Smooth muscle cell of the brain vasculature (primary cell): ENCODE measurements around the gene GDF11.
A peak's percentile ranks its signal among the peaks of the same experiment; 100 is the strongest.

Experiments used
- DNase-seq: peaks from one replicate; pipeline ENCODE4 v3.0.0-alpha.2; 2012; ENCODE audit warnings: low read depth, low spot score

The GDF11 gene

DNA sequence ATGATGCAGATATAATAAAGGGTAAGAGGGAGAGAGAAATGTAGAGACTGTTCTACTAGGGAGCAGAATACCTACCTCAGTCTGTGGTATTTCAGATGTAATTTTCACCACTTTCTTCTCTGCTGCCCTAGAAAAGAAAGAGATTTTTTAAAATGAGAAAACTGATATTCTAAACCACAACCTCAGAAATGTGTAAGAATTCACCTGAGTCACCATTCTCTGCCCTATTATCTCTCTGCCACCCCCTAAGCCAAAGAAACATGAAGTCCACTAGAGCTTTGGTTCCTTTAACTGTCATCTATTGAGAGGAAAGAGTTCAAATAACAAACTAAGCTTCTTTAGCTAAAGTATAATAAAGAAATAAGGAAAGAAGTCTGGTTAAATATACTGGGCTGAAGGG lies 53.0 kb downstream of the GDF11 start:
- DNase-seq, result no peak

DNA sequence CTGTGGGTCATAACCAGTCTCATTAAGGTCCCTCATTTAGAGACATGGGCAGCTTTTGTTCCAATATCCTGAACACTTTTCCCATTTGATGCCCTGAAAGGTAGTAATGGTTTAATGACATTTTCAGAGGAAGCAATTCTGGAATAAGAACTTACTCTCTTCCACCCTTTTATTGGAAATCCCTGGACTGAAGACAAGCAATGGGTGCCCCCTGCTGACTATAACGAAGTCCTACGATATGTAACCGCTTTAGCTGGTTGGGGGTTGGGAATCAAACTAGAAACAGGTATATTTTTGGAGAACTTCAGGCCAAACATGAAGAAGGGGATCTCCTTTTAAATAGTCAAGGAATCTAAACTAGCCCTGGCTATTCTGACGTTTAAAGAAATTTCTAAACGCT lies 54.1 kb downstream of the GDF11 start:
- DNase-seq, result peak; percentile 23

DNA sequence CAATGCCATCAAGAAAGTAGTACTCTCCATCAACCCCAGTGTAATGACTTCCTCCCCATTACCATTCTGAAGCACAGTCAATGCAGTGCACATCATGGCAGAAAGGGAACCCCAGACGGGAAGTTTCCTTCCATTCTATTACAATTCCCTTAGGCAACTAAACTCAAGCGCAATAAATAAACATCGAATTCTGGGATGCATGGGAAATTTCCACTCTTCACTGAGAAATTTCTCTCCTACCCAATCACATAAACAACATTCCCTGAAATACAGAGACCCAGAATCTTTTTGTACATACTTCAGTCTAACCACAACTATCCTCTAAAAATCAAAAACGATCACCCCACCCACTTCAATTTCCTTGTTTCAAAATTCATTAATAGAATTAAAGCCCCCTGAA lies 54.6 kb downstream of the GDF11 start:
- no peak for DNase-seq
